HEK293 (cell line): ENCODE results near the gene RNF123.
"Not testable (repeated sequence)": the region's sequence is repeated elsewhere in the genome, so short reads cannot be mapped to it uniquely, and the experiment has no call there.

ENCODE experiments used
- CTCF ChIA-PET: fragments of 350-600 bp; formaldehyde crosslinking; extraction: SDS; loops from one replicate; lab custom pipeline; 2021; ENCODE audit warnings: antibody characterized with exemption; lab: Yijun Ruan, JAX
- POLR2A ChIA-PET: fragments of 300-600 bp; formaldehyde crosslinking; extraction: SDS; loops from one replicate; lab custom pipeline; 2020; ENCODE audit warnings: antibody characterized with exemption, inconsistent platforms; lab: Yijun Ruan, JAX
- H3K27ac ChIP-seq: fragments of 200-500 bp; sonication (Bioruptor generic); 2 replicates; pipeline ENCODE4 v1.5.1; 2014; ENCODE audit warnings: low read depth, low read length, control low read depth, inconsistent platforms; ENCODE audit errors: extremely low read depth
- H3K36me3 ChIP-seq, 2 experiments: fragments of 200-500 bp in 1 of 2; sonication (Bioruptor generic) in 1 of 2; 1 replicate in 1 of 2; 2 replicates in 1 of 2; pipeline ENCODE4 v1.5.1; 2014 to 2017; ENCODE audit warnings: inconsistent platforms in 2 of 2, low read length in 2 of 2; ENCODE audit not compliant: control insufficient read depth in 2 of 2, insufficient read depth in 1 of 2
- H3K4me1 ChIP-seq: fragments of 200-500 bp; sonication (Bioruptor generic); 2 replicates; pipeline ENCODE4 v1.5.1; 2014; ENCODE audit warnings: mild to moderate bottlenecking, low read length, inconsistent platforms; ENCODE audit not compliant: control insufficient read depth, insufficient read depth
- H3K4me3 ChIP-seq: 2 replicates; pipeline ENCODE4 v1.5.1; 2011; ENCODE audit warnings: low read depth, mild to moderate bottlenecking, control low read depth, low read length, moderate library complexity
- H3K9me3 ChIP-seq: fragments of 200-500 bp; sonication (Bioruptor generic); 2 replicates; pipeline ENCODE4 v1.5.1; 2014; ENCODE audit warnings: low read depth, low read length, inconsistent platforms; ENCODE audit not compliant: control insufficient read depth, insufficient read depth
- KLF16 ChIP-seq: fragments of 450-650 bp; formaldehyde crosslinking; IDR thresholded peaks from 2 replicates; pipeline ENCODE4 v1.5.1; 2017; ENCODE audit warnings: missing biosample characterization, missing genetic modification characterization
- ZFP3 ChIP-seq: fragments of 450-650 bp; formaldehyde crosslinking; IDR thresholded peaks from 2 replicates; pipeline ENCODE4 v1.5.1; 2016; ENCODE audit warnings: low read depth, missing biosample characterization, missing genetic modification characterization
- ZNF423 ChIP-seq: fragments of 450-650 bp; formaldehyde crosslinking; IDR thresholded peaks from 2 replicates; pipeline ENCODE4 v1.5.1; 2016; ENCODE audit warnings: missing biosample characterization, missing genetic modification characterization

The RNF123 gene

GRCh38 chr3:49683162-49683561, 6.2 kb upstream of the RNF123 start:
- no peaks in the 10 kb centered on the region for H3K4me1 ChIP-seq
- TF ChIP-seq ZFP3 (tag by site-specific recombination) (no peak), ZNF423 (tag by site-specific recombination) (no peak), KLF16 (tag by site-specific recombination) (no peak)
- peaks cover 0 to 66% of the 10 kb centered on the region in 2 experiments; a peak in 1 of 3 replicates for H3K36me3 ChIP-seq
- no peaks in the 10 kb centered on the region for H3K9me3 ChIP-seq
- H3K4me3 ChIP-seq = no peak overlapping the region
- ChIA-PET CTCF (no interaction called here), POLR2A (no interaction called here)
- no peak overlapping the region for H3K27ac ChIP-seq

GRCh38 chr3:49684453-49684852, 4.9 kb upstream of the RNF123 start:
- H3K4me3 ChIP-seq, H3K27ac ChIP-seq, H3K4me1 ChIP-seq, CTCF ChIA-PET, H3K9me3 ChIP-seq, POLR2A ChIA-PET: not testable (repeated sequence)
- peaks cover 0 to 53% of the 10 kb centered on the region in 2 experiments; a peak in 1 of 3 replicates for H3K36me3 ChIP-seq

GRCh38 chr3:49685103-49685502, 4.3 kb upstream of the RNF123 start:
- CTCF ChIA-PET, POLR2A ChIA-PET, H3K27ac ChIP-seq, H3K4me3 ChIP-seq, H3K9me3 ChIP-seq, H3K4me1 ChIP-seq: not testable (repeated sequence)
- peaks cover 0 to 47% of the 10 kb centered on the region in 2 experiments; a peak in 1 of 3 replicates for H3K36me3 ChIP-seq

- H3K4me3 ChIP-seq, H3K9me3 ChIP-seq, H3K27ac ChIP-seq, CTCF ChIA-PET, POLR2A ChIA-PET, H3K4me1 ChIP-seq: not testable (repeated sequence)
- peaks cover 0 to 39% of the 10 kb centered on the region in 2 experiments; a peak in 1 of 3 replicates for H3K36me3 ChIP-seq
These were observed 3.5 kb upstream of the RNF123 start for GRCh38 chr3:49685846-49686245.

- H3K27ac ChIP-seq, H3K9me3 ChIP-seq, CTCF ChIA-PET, H3K4me1 ChIP-seq, H3K4me3 ChIP-seq, POLR2A ChIA-PET: not testable (repeated sequence)
- peaks cover 0 to 34% of the 10 kb centered on the region in 2 experiments; a peak in 1 of 3 replicates for H3K36me3 ChIP-seq
These were observed 3.0 kb upstream of the RNF123 start for GRCh38 chr3:49686346-49686745.

GRCh38 chr3:49686769-49687423, 2.5 kb upstream of the RNF123 start:
- POLR2A ChIA-PET, H3K9me3 ChIP-seq, H3K27ac ChIP-seq, H3K4me1 ChIP-seq, CTCF ChIA-PET: not testable (repeated sequence)
- Histone ChIP-seq H3K36me3 (peaks cover 0 to 29% of the 10 kb centered on the region in 2 experiments; a peak in 1 of 3 replicates), H3K4me3 (peak overlapping the region; percentile 15; the same call in 1 of the 2 replicates)

- H3K4me3 ChIP-seq, H3K27ac ChIP-seq: not testable (repeated sequence)
- peaks cover 0 to 24% of the 10 kb centered on the region in 2 experiments; a peak in 1 of 3 replicates for H3K36me3 ChIP-seq
These were observed 1.9 kb upstream of the RNF123 start for GRCh38 chr3:49687424-49687795.

GRCh38 chr3:49688338-49689045, 865 bp upstream of the RNF123 start:
- peak overlapping the region; percentile 71; the same call in 1 of the 2 replicates for H3K27ac ChIP-seq

More at GRCh38 chr3:49687424-49687795, 1.9 kb upstream of the RNF123 start:
- H3K9me3 ChIP-seq, CTCF ChIA-PET, POLR2A ChIA-PET, H3K4me1 ChIP-seq: not testable (repeated sequence)

More at GRCh38 chr3:49688338-49689045, 865 bp upstream of the RNF123 start:
- H3K9me3 ChIP-seq, H3K4me1 ChIP-seq, H3K4me3 ChIP-seq: not testable (repeated sequence)
- ChIA-PET POLR2A (interaction anchor here (1.4 kb wide), 1 partner anchor 8 kb away, joined by 4 read pairs; no protein-coding TSS in a partner anchor), CTCF (interaction anchor here (1.1 kb wide), 1 partner anchor 149 kb away, joined by 5 read pairs; no protein-coding TSS in a partner anchor)
- peaks cover 0 to 13% of the 10 kb centered on the region in 2 experiments; a peak in 1 of 3 replicates for H3K36me3 ChIP-seq
